GM12878 (cell line): ENCODE measurements around the gene PABPC1L2A. TPM values are rescaled to one million over a fixed set of nuclear protein-coding genes. Genes with fewer than 3 reads are reported as not detected.
"Not testable (repeated sequence)": the region's sequence is repeated elsewhere in the genome, so short reads cannot be mapped to it uniquely, and the experiment has no call there.

Experiments used
- ATAC-seq: fragments of 200-7000 bp; cut with Tn5 transposase; 3 replicates; pipeline ENCODE4 v1.9.1; 2020; ENCODE audit warnings: mild to moderate bottlenecking, moderate library complexity
- Bru-seq: library from RNA; stranded (reverse); fragments of 400-500 nt; gene quantifications from one replicate; lab custom pipeline; 2021; lab: Mats Ljungman, UMichigan
- BruChase-seq, 2 experiments: library from RNA; stranded (reverse); fragments of 400-500 nt; gene quantifications; one replicate each; lab custom pipeline; 2021; lab: Mats Ljungman, UMichigan
- BruUV-seq: library from RNA; stranded (reverse); fragments of 400-500 nt; replicated peaks from 2 replicates; lab custom pipeline; 2021; lab: Mats Ljungman, UMichigan
- CTCF ChIA-PET: fragments of 300-600 bp; sonication (Branson Sonifier 250); formaldehyde crosslinking; extraction: SDS; loops from one replicate; lab custom pipeline; 2021; ENCODE audit warnings: inconsistent platforms; lab: Yijun Ruan, JAX
- POLR2A ChIA-PET: fragments of 350-600 bp; formaldehyde crosslinking; extraction: SDS; loops from one replicate; lab custom pipeline; 2021; ENCODE audit warnings: inconsistent platforms; lab: Charles Lee
- RAD21 ChIA-PET: fragments of 300-600 bp; sonication (Branson Sonifier 250); formaldehyde crosslinking; loops from one replicate; lab custom pipeline; 2023; ENCODE audit warnings: antibody characterized with exemption; ENCODE audit not compliant: unreplicated experiment; lab: Charles Lee
- SMC1A ChIA-PET: fragments of 300-600 bp; sonication (Branson Sonifier 250); formaldehyde crosslinking; loops from one replicate; lab custom pipeline; 2023; ENCODE audit not compliant: unreplicated experiment, uncharacterized antibody; lab: Charles Lee
- DNase-seq: peaks from one replicate; pipeline ENCODE4 v3.0.0-alpha.2; 2011; ENCODE audit warnings: low read depth, low spot score
- FAIRE-seq: peaks from 3 replicates; lab custom pipeline; 2011; peaks lifted over from hg19 to GRCh38; lab: Jason Lieb, UNC
- H2AFZ ChIP-seq: 2 replicates; pipeline ENCODE4 v1.6.0; 2011; ENCODE audit warnings: low read depth, low read length, control low read depth; ENCODE audit not compliant: control insufficient read depth
- H3K27ac ChIP-seq: 2 replicates; pipeline ENCODE4 v1.5.1; 2011; ENCODE audit warnings: control low read depth; ENCODE audit not compliant: control insufficient read depth, insufficient read depth
- H3K27me3 ChIP-seq, 2 experiments: replicated peaks in 1 of 2; 2 replicates each; pipeline versions ENCODE4 v1.6.0 to v1.6.1; 2011; ENCODE audit warnings: low read length in 1 of 2; ENCODE audit not compliant: control insufficient read depth in 2 of 2, insufficient read depth in 2 of 2
- H3K36me3 ChIP-seq, 2 experiments: 2 replicates each; pipeline ENCODE4 v1.5.1; 2011; ENCODE audit warnings: low read length in 1 of 2; ENCODE audit not compliant: control insufficient read depth in 2 of 2, insufficient read depth in 2 of 2
- H3K4me1 ChIP-seq: 2 replicates; pipeline ENCODE4 v1.6.1; 2011; ENCODE audit warnings: mild to moderate bottlenecking, low read length, moderate library complexity, mixed read lengths; ENCODE audit not compliant: control insufficient read depth, insufficient read depth
- H3K4me2 ChIP-seq: 2 replicates; pipeline ENCODE4 v1.6.0; 2011; ENCODE audit warnings: control low read depth; ENCODE audit not compliant: control insufficient read depth, insufficient read depth
- H3K4me3 ChIP-seq: fragments of 200-600 bp; sonication (generic); 2 replicates; pipeline ENCODE4 v1.5.1; 2016
- H3K79me2 ChIP-seq: 2 replicates; pipeline ENCODE4 v1.6.0; 2011; ENCODE audit warnings: low read length; ENCODE audit not compliant: control insufficient read depth, insufficient read depth
- H3K9ac ChIP-seq: 2 replicates; pipeline ENCODE4 v1.8.0; 2011; ENCODE audit warnings: low read length, control low read depth, mixed read lengths; ENCODE audit not compliant: control insufficient read depth, insufficient read depth
- H3K9me3 ChIP-seq: replicated peaks from 3 replicates; pipeline ENCODE4 v1.5.1; 2011; ENCODE audit warnings: mild to moderate bottlenecking, low read length; ENCODE audit not compliant: control insufficient read depth, insufficient read depth
- H4K20me1 ChIP-seq: 2 replicates; pipeline ENCODE4 v1.6.0; 2011; ENCODE audit not compliant: control insufficient read depth, insufficient read depth
- IKZF1 ChIP-seq: fragments of 450-650 bp; conservative IDR thresholded peaks from 2 replicates; pipeline ENCODE4 v1.6.1; 2017; ENCODE audit warnings: antibody characterized with exemption, mild to moderate bottlenecking
- NR2C1 ChIP-seq: fragments of 450-650 bp; IDR thresholded peaks from 2 replicates; pipeline ENCODE4 v1.6.1; 2017; ENCODE audit warnings: antibody characterized with exemption, mild to moderate bottlenecking, moderate library complexity
- SMARCA5 ChIP-seq: fragments of 450-650 bp; IDR thresholded peaks from 2 replicates; pipeline ENCODE4 v1.6.1; 2017; ENCODE audit warnings: mild to moderate bottlenecking
- WGBS: methylation state at CpG from one replicate; pipeline ENCODE4 v1.1.6; 2016; ENCODE audit warnings: low lambda C conversion rate; ENCODE audit not compliant: insufficient replicate concordance, insufficient coverage; ENCODE audit errors: missing lambda C conversion rate; 5-methylcytosine and 5-hydroxymethylcytosine counted together
- in situ Hi-C: fragments of 300-500 bp; cut with MboI; formaldehyde crosslinking; loops from 9 replicates; pipeline ENCODE4 v1.14.3; 2018; ENCODE audit warnings: mixed read lengths
- intact Hi-C: fragments of 100-400 bp; cut with micrococcal nuclease; formaldehyde crosslinking; loops from one replicate; pipeline ENCODE4 v1.14.2; 2022; ENCODE audit not compliant: unreplicated experiment
- long read RNA-seq, 2 experiments: library from polyadenylated mRNA; unstranded; transcript quantifications; one replicate each; pipeline ENCODE4 v2.0.0, GENCODE V29; 2019 to 2020
- polyA minus RNA-seq, 3 experiments: library from RNA; depleted of rRNA, polyadenylated mRNA; stranded (reverse); fragments of >200 nt; gene quantifications; 2 replicates each; pipeline ENCODE4 v1.2.3, GENCODE V29; 2011
- polyA plus RNA-seq, 11 experiments: library from polyadenylated mRNA; depleted of rRNA in 4 of 11; unstranded in 6 of 11; stranded (reverse) in 5 of 11; fragments of >200 nt; fragmentation: Nextera tagmentation in 4 of 11; fragmentation: Illumina TruSeq in 1 of 11; extraction: Ambion mirVana in 4 of 11; extraction: Trizol in 1 of 11; gene quantifications; 1 replicate in 1 of 11; 2 replicates in 10 of 11; pipeline versions ENCODE4 v1.2.1 to v1.2.3, GENCODE V29; 2011 to 2016; ENCODE audit warnings: inconsistent platforms in 2 of 11, missing spikeins in 2 of 11, low read depth in 1 of 11
- total RNA-seq, 4 experiments: library from RNA; depleted of rRNA in 3 of 4; stranded (reverse); fragments of >200 nt in 3 of 4; fragmentation: Illumina TruSeq in 1 of 4; extraction: Trizol in 1 of 4; gene quantifications; 2 replicates each; pipeline versions ENCODE4 v1.2.1 to v1.2.3, GENCODE V29; 2013 to 2021
- TF ChIP-seq, protein P1 (sequence below): IDR thresholded peaks from 2 replicates; pipeline ENCODE4 v1.6.1; 2012; ENCODE audit warnings: low read depth, low read length, improper control_type of control experiment
- TF ChIP-seq, protein P2 (sequence below): IDR thresholded peaks from 2 replicates; pipeline ENCODE4 v1.6.1; 2012; ENCODE audit warnings: low read length, inconsistent platforms
- TF ChIP-seq, protein P3 (sequence below): fragments of 450-650 bp; IDR thresholded peaks from 2 replicates; pipeline ENCODE4 v1.6.1; 2017; ENCODE audit warnings: borderline replicate concordance
- TF ChIP-seq, protein P4 (sequence below): fragments of 450-650 bp; IDR thresholded peaks from 2 replicates; pipeline ENCODE4 v1.6.1; 2017; ENCODE audit warnings: antibody characterized with exemption, mild to moderate bottlenecking, moderate library complexity

The PABPC1L2A gene
- total RNA-seq (2013; cell fraction: nucleolus; rRNA removed), result not detected in 2 replicates
- not detected in 2 replicates for total RNA-seq (2014; rRNA removed)
- total RNA-seq (2014; rRNA removed; fragmentation: Illumina TruSeq; extraction: Trizol), result not detected in 2 replicates
- not detected in 2 replicates for total RNA-seq (2021)
- not detected for polyA plus RNA-seq (2011; ENCODE audit: low read depth)
- polyA plus RNA-seq (2011; rRNA removed), result not detected in 2 replicates
- not detected in 2 replicates for polyA plus RNA-seq (2011; cell fraction: cytosol; rRNA removed)
- not detected in 2 replicates for polyA plus RNA-seq (2011; cell fraction: nucleus; rRNA removed)
- polyA plus RNA-seq (2012), result not detected in 2 replicates
- not detected in 2 replicates for polyA plus RNA-seq (2014; fragmentation: Illumina TruSeq; extraction: Trizol)
- not detected for polyA plus RNA-seq (2014; fragmentation: Nextera tagmentation; extraction: Ambion mirVana)
- polyA plus RNA-seq (2014; rRNA removed), result not detected in 2 replicates
- not detected for polyA plus RNA-seq (2016; fragmentation: Nextera tagmentation; extraction: Ambion mirVana)
- polyA minus RNA-seq (2011; rRNA and poly(A)+ RNA removed), result not detected in 2 replicates
- not detected in 2 replicates for polyA minus RNA-seq (2011; cell fraction: cytosol; rRNA and poly(A)+ RNA removed)
- polyA minus RNA-seq (2011; cell fraction: nucleus; rRNA and poly(A)+ RNA removed), result not detected in 2 replicates
- not detected for Bru-seq, nascent RNA
- not detected for BruChase-seq, experiment 1, labeled RNA remaining after a 6-hour chase
- not detected for BruChase-seq, experiment 2, labeled RNA remaining after a 2-hour chase
- long read RNA-seq, experiment 1, result 0 reads
- long read RNA-seq, experiment 2, result 0 reads

DNA sequence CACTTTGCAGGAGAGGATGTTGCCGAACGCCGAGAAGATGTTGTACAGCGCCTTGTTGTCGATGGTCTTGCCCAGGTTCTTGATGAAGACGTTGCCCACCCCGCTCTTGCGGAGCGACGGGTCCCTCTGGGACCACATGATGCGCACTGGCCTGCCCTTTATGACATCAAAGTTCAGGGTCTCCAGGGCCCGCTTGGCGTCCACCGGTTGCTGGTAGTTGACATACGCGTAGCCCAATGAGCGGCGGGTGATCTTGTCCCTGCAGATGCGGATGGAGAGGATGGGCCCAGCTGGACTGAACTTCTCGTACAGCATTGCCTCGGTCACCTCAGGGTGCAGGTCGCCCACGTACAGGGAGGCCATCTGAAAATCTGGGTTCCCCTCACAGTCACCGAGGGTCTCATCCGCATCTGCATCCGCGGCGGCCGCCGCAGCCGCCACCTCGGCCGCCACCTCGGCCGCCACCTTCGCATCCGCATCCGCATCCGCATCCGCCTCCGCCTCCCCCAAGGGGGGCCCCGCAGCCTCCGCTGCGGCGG, at the start of gene PABPC1L2A:
PABPC1L2A (minus strand) TSS at position 489 of the 539 bp plus-strand sequence; CDS start at position 363, 126 bp downstream.
- H3K79me2 ChIP-seq, FAIRE-seq, H3K27ac ChIP-seq, H3K27me3 ChIP-seq, CTCF ChIA-PET, H3K4me2 ChIP-seq, H3K36me3 ChIP-seq, H4K20me1 ChIP-seq, BruUV-seq, H3K9ac ChIP-seq, H2AFZ ChIP-seq, in situ Hi-C loops, DNase-seq, POLR2A ChIA-PET, H3K4me1 ChIP-seq, H3K9me3 ChIP-seq, H3K4me3 ChIP-seq, SMC1A ChIA-PET, intact Hi-C loops, ATAC-seq, RAD21 ChIA-PET: not testable (repeated sequence)
- no CpG with 5 or more reads among the region's 45 CpGs for WGBS

DNA sequence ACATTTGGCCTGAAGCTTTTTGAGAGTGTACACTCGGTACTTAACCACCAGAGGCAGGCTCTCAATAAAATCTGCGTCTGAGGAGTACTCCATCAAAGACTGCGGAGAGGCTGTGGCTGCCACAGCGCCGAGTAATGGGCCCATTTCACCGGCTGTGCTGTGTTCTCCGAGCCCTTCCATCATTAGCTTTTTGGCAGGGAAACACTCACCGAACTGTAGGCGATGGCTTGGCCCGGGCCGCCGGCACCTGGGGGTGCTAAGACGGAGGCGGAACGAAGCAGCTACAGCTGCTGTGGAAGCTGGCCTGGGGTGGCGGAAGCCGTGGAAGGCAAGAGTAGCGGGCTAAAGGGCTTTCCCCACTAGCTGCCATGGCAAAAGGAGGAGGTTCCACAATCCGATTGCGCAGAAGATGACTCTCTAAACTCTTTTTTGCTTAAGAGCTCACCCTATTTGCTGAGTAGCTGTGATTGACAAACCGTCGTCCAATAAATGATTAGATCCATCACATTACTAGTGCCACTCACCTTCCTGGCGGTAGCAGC, 48.5 kb upstream of the PABPC1L2A start:
- CTCF ChIA-PET, result no interaction called here
- no peak for TF ChIP-seq IKZF1
- TF ChIP-seq, protein P1, sequence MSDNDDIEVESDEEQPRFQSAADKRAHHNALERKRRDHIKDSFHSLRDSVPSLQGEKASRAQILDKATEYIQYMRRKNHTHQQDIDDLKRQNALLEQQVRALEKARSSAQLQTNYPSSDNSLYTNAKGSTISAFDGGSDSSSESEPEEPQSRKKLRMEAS, result no peak
- TF ChIP-seq, protein P2, sequence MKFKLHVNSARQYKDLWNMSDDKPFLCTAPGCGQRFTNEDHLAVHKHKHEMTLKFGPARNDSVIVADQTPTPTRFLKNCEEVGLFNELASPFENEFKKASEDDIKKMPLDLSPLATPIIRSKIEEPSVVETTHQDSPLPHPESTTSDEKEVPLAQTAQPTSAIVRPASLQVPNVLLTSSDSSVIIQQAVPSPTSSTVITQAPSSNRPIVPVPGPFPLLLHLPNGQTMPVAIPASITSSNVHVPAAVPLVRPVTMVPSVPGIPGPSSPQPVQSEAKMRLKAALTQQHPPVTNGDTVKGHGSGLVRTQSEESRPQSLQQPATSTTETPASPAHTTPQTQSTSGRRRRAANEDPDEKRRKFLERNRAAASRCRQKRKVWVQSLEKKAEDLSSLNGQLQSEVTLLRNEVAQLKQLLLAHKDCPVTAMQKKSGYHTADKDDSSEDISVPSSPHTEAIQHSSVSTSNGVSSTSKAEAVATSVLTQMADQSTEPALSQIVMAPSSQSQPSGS, result no peak
- TF ChIP-seq, protein P3, sequence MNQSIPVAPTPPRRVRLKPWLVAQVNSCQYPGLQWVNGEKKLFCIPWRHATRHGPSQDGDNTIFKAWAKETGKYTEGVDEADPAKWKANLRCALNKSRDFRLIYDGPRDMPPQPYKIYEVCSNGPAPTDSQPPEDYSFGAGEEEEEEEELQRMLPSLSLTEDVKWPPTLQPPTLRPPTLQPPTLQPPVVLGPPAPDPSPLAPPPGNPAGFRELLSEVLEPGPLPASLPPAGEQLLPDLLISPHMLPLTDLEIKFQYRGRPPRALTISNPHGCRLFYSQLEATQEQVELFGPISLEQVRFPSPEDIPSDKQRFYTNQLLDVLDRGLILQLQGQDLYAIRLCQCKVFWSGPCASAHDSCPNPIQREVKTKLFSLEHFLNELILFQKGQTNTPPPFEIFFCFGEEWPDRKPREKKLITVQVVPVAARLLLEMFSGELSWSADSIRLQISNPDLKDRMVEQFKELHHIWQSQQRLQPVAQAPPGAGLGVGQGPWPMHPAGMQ, result no peak
- TF ChIP-seq, protein P4, sequence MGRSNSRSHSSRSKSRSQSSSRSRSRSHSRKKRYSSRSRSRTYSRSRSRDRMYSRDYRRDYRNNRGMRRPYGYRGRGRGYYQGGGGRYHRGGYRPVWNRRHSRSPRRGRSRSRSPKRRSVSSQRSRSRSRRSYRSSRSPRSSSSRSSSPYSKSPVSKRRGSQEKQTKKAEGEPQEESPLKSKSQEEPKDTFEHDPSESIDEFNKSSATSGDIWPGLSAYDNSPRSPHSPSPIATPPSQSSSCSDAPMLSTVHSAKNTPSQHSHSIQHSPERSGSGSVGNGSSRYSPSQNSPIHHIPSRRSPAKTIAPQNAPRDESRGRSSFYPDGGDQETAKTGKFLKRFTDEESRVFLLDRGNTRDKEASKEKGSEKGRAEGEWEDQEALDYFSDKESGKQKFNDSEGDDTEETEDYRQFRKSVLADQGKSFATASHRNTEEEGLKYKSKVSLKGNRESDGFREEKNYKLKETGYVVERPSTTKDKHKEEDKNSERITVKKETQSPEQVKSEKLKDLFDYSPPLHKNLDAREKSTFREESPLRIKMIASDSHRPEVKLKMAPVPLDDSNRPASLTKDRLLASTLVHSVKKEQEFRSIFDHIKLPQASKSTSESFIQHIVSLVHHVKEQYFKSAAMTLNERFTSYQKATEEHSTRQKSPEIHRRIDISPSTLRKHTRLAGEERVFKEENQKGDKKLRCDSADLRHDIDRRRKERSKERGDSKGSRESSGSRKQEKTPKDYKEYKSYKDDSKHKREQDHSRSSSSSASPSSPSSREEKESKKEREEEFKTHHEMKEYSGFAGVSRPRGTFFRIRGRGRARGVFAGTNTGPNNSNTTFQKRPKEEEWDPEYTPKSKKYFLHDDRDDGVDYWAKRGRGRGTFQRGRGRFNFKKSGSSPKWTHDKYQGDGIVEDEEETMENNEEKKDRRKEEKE, result no peak
- TF ChIP-seq NR2C1, result no peak
- TF ChIP-seq SMARCA5, result no peak

More for the DNA sequence above, 48.5 kb upstream of the PABPC1L2A start:
- no peak overlapping the region for H2AFZ ChIP-seq
- DNase-seq (no peak), ATAC-seq (no peak), FAIRE-seq (no peak)
- no peaks in the 10 kb centered on the region for H3K4me1 ChIP-seq
- no peaks in the 10 kb centered on the region for H3K79me2 ChIP-seq
- H4K20me1 ChIP-seq, result no peaks in the 10 kb centered on the region
- H3K27me3 ChIP-seq, result no peaks in the 10 kb centered on the region
- H3K4me3 ChIP-seq, result no peak overlapping the region
- H3K36me3 ChIP-seq, result no peaks in the 10 kb centered on the region
- H3K9ac ChIP-seq, result no peak overlapping the region
- no peaks in the 10 kb centered on the region for H3K9me3 ChIP-seq
- BruUV-seq, result no TSS peak
- ChIA-PET POLR2A (no interaction called here), RAD21 (no interaction called here), SMC1A (no interaction called here)
- whole genome bisulfite sequencing, result 62% methylated on average over 23 of the region's 23 CpGs
- intact Hi-C loops, result no loop called here
- in situ Hi-C loops, result no loop called here
- H3K27ac ChIP-seq, result no peak overlapping the region
- H3K4me2 ChIP-seq, result no peak overlapping the region
